H1 (cell line): ENCODE measurements around the gene SLC13A3. TPM values are rescaled to one million over a fixed set of nuclear protein-coding genes. Genes with fewer than 3 reads are reported as not detected.
A peak's percentile ranks its signal among the peaks of the same experiment; 100 is the strongest.

ENCODE experiments used
- CTCF ChIA-PET: fragments of 300-600 bp; sonication (Branson Sonifier 250); formaldehyde crosslinking; loops from one replicate; lab custom pipeline; 2021; ENCODE audit not compliant: partially characterized antibody; lab: Charles Lee
- POLR2A ChIA-PET: fragments of 300-600 bp; sonication (Branson Sonifier 250); formaldehyde crosslinking; loops from one replicate; lab custom pipeline; 2021; ENCODE audit warnings: inconsistent platforms; ENCODE audit not compliant: partially characterized antibody; lab: Charles Lee
- DNase-seq, 2 experiments: peaks; one replicate each; pipeline versions ENCODE4 v3.0.0 to v3.0.0-alpha.2; 2010 to 2022; ENCODE audit warnings: low spot score in 2 of 2, low read depth in 1 of 2, mixed read lengths in 1 of 2
- FAIRE-seq: peaks from 2 replicates; lab custom pipeline; 2011; peaks lifted over from hg19 to GRCh38; lab: Jason Lieb, UNC
- H2AFZ ChIP-seq: 2 replicates; pipeline ENCODE4 v1.8.1; 2012; ENCODE audit warnings: low read length, inconsistent platforms
- H2AK5ac ChIP-seq: 2 replicates; pipeline ENCODE4 v1.6.1; 2013; ENCODE audit warnings: low read depth, low read length
- H2BK120ac ChIP-seq: replicated peaks from 2 replicates; pipeline ENCODE3; 2013; ENCODE audit warnings: low read depth, low read length, inconsistent platforms
- H2BK12ac ChIP-seq: 2 replicates; pipeline ENCODE4 v1.6.1; 2013; ENCODE audit warnings: low read depth, low read length
- H2BK15ac ChIP-seq: 2 replicates; pipeline ENCODE4 v1.6.1; 2013; ENCODE audit warnings: low read length
- H2BK20ac ChIP-seq: 2 replicates; pipeline ENCODE4 v1.6.1; 2013; ENCODE audit warnings: low read length
- H2BK5ac ChIP-seq: 2 replicates; pipeline ENCODE4 v1.6.1; 2013; ENCODE audit warnings: low read depth, low read length
- H3K14ac ChIP-seq: 2 replicates; pipeline ENCODE4 v1.6.1; 2013; ENCODE audit warnings: inconsistent platforms; ENCODE audit not compliant: insufficient read length
- H3K18ac ChIP-seq: 2 replicates; pipeline ENCODE4 v1.6.1; 2013; ENCODE audit warnings: low read length; ENCODE audit errors: extremely low read depth
- H3K23ac ChIP-seq: 2 replicates; pipeline ENCODE4 v1.6.1; 2013; ENCODE audit warnings: inconsistent platforms; ENCODE audit not compliant: insufficient read length
- H3K23me2 ChIP-seq: 2 replicates; pipeline ENCODE4 v1.6.1; 2013; ENCODE audit warnings: low read depth, low read length
- H3K27ac ChIP-seq: 2 replicates; pipeline ENCODE4 v1.6.1; 2011; ENCODE audit warnings: low read depth, low read length, inconsistent platforms
- H3K27me3 ChIP-seq, 4 experiments: replicated peaks in 1 of 4; 1 replicate in 1 of 4; 2 replicates in 3 of 4; pipeline versions ENCODE4 v1.6.1 to v1.8.1; 2011 to 2013; ENCODE audit warnings: low read length in 3 of 4, mild to moderate bottlenecking in 3 of 4, inconsistent platforms in 2 of 4, mixed read lengths in 2 of 4, moderate library complexity in 1 of 4; ENCODE audit not compliant: control insufficient read depth in 3 of 4, insufficient read depth in 3 of 4; ENCODE audit errors: extremely low read depth in 1 of 4
- H3K36me3 ChIP-seq, 4 experiments: 2 replicates each; pipeline versions ENCODE4 v1.6.1 to v1.8.1; 2011 to 2013; ENCODE audit warnings: mild to moderate bottlenecking in 4 of 4, low read length in 3 of 4, moderate library complexity in 2 of 4, control low read depth in 1 of 4, inconsistent platforms in 1 of 4; ENCODE audit not compliant: insufficient read depth in 4 of 4, control insufficient read depth in 2 of 4
- H3K4ac ChIP-seq: replicated peaks from 2 replicates; pipeline ENCODE3; 2013; ENCODE audit warnings: low read length, low read depth, mixed read lengths, inconsistent platforms; ENCODE audit not compliant: insufficient read length
- H3K4me1 ChIP-seq, 4 experiments: replicated peaks in 1 of 4; 1 replicate in 1 of 4; 2 replicates in 3 of 4; pipeline versions ENCODE4 v1.6.1 to v1.8.1; 2011 to 2013; ENCODE audit warnings: low read length in 3 of 4, inconsistent platforms in 2 of 4, mixed read lengths in 1 of 4; ENCODE audit not compliant: insufficient read depth in 4 of 4, control insufficient read depth in 3 of 4
- H3K4me2 ChIP-seq, 2 experiments: 2 replicates each; pipeline versions ENCODE4 v1.6.1 to v1.8.1; 2011 to 2013; ENCODE audit warnings: low read depth in 2 of 2, low read length in 2 of 2, control low read depth in 1 of 2, inconsistent platforms in 1 of 2, mild to moderate bottlenecking in 1 of 2; ENCODE audit not compliant: insufficient read depth in 1 of 2
- H3K4me3 ChIP-seq, 4 experiments: fragments of 200-600, 300-600 bp in 1 of 4; sonication (generic), shearing (Covaris generic), sonication (Bioruptor Twin) in 1 of 4; 2 replicates each; pipeline versions ENCODE4 v1.5.1 to v1.8.1; 2011 to 2016; ENCODE audit warnings: low read length in 4 of 4, low read depth in 3 of 4, control low read depth in 2 of 4, inconsistent platforms in 2 of 4, mild to moderate bottlenecking in 2 of 4, mixed read lengths in 1 of 4, moderate library complexity in 1 of 4; ENCODE audit not compliant: insufficient read depth in 2 of 4; ENCODE audit errors: extremely low read depth in 1 of 4
- H3K56ac ChIP-seq: replicated peaks from 2 replicates; pipeline ENCODE3; 2013; ENCODE audit warnings: low read depth, mild to moderate bottlenecking, mixed read lengths, low read length, inconsistent platforms; ENCODE audit not compliant: insufficient read length
- H3K79me1 ChIP-seq: 2 replicates; pipeline ENCODE4 v1.6.1; 2013; ENCODE audit warnings: low read depth, low read length, control low read depth
- H3K79me2 ChIP-seq, 2 experiments: 2 replicates each; pipeline versions ENCODE4 v1.6.1 to v1.8.1; 2012 to 2013; ENCODE audit warnings: low read length in 2 of 2, mild to moderate bottlenecking in 2 of 2, inconsistent platforms in 1 of 2; ENCODE audit not compliant: insufficient read depth in 2 of 2, control insufficient read depth in 1 of 2
- H3K9ac ChIP-seq, 4 experiments: replicated peaks in 1 of 4; 1 replicate in 1 of 4; 2 replicates in 3 of 4; pipeline versions ENCODE4 v1.6.1 to v1.8.1; 2011 to 2013; ENCODE audit warnings: low read depth in 3 of 4, low read length in 3 of 4, control low read depth in 2 of 4, mild to moderate bottlenecking in 2 of 4, moderate library complexity in 2 of 4, inconsistent platforms in 1 of 4; ENCODE audit errors: extremely low read depth in 1 of 4
- H3K9me3 ChIP-seq, 2 experiments: 2 replicates each; pipeline versions ENCODE4 v1.6.1 to v1.8.1; 2012 to 2013; ENCODE audit warnings: mild to moderate bottlenecking in 2 of 2, moderate library complexity in 2 of 2, control low read depth in 1 of 2, inconsistent platforms in 1 of 2, low read depth in 1 of 2, low read length in 1 of 2, mixed read lengths in 1 of 2; ENCODE audit not compliant: insufficient read depth in 2 of 2
- H4K20me1 ChIP-seq, 2 experiments: replicated peaks in 1 of 2; 2 replicates each; pipeline versions ENCODE3 to v1.8.1; 2011 to 2013; ENCODE audit warnings: inconsistent platforms in 2 of 2, low read length in 2 of 2, mild to moderate bottlenecking in 1 of 2; ENCODE audit not compliant: insufficient read depth in 2 of 2, control insufficient read depth in 1 of 2
- H4K5ac ChIP-seq: 2 replicates; pipeline ENCODE4 v1.6.1; 2013; ENCODE audit warnings: low read length, low read depth, mixed read lengths, inconsistent platforms; ENCODE audit not compliant: insufficient read length
- H4K8ac ChIP-seq: 2 replicates; pipeline ENCODE4 v1.8.0; 2013; ENCODE audit warnings: mild to moderate bottlenecking, moderate library complexity, low read length, inconsistent platforms; ENCODE audit not compliant: insufficient read depth; ENCODE audit errors: extremely low read depth
- H4K91ac ChIP-seq: replicated peaks from 2 replicates; pipeline ENCODE3; 2013; ENCODE audit warnings: low read length, mixed read lengths, inconsistent platforms; ENCODE audit not compliant: insufficient read length
- TEAD4 ChIP-seq: IDR thresholded peaks from 2 replicates; pipeline ENCODE4 v1.6.1; 2012; ENCODE audit warnings: low read depth, low read length, inconsistent platforms, mixed read lengths
- WGBS, 2 experiments: shearing (Covaris generic) in 1 of 2; methylation state at CpG; one replicate each; pipeline versions ENCODE4 v1.1.6 to v1.1.7; 2013 to 2015; ENCODE audit warnings: low lambda C conversion rate in 2 of 2, mixed read lengths in 2 of 2, inconsistent platforms in 1 of 2, low coverage in 1 of 2, missing lambda C conversion rate in 1 of 2; ENCODE audit not compliant: insufficient replicate concordance in 2 of 2, insufficient coverage in 1 of 2, insufficient read length in 1 of 2; ENCODE audit errors: extremely low coverage in 1 of 2, missing lambda C conversion rate in 1 of 2; 5-methylcytosine and 5-hydroxymethylcytosine counted together
- polyA plus RNA-seq, 7 experiments: library from polyadenylated mRNA; depleted of rRNA in 3 of 7; stranded (reverse) in 5 of 7; unstranded in 2 of 7; fragments of >200 nt in 5 of 7; fragments of 200-250 nt in 2 of 7; gene quantifications; 1 replicate in 5 of 7; 2 replicates in 1 of 7; 4 replicates in 1 of 7; pipeline versions ENCODE4 v1.2.1 to v1.2.3, GENCODE V29; 2011 to 2013; ENCODE audit warnings: missing spikeins in 2 of 7, mixed read lengths in 2 of 7
- total RNA-seq: library from RNA; stranded (reverse); fragmentation: NEBNext Ultra II Directional; extraction: Animal tissue kit (Norgen Biotek cat#: 25700); gene quantifications from 2 replicates; pipeline ENCODE4 v1.2.1, GENCODE V29; 2021
- TF ChIP-seq, protein P1 (sequence below): IDR thresholded peaks from 2 replicates; pipeline ENCODE4 v1.6.1; 2012; ENCODE audit warnings: inconsistent platforms

Gene SLC13A3
- total and polyA plus RNA-seq, 2 of the 8 experiments (the other 6 are each of a cell fraction or from before 2014, with no cell fraction given) = 9.4 to 12.6 TPM

DNA sequence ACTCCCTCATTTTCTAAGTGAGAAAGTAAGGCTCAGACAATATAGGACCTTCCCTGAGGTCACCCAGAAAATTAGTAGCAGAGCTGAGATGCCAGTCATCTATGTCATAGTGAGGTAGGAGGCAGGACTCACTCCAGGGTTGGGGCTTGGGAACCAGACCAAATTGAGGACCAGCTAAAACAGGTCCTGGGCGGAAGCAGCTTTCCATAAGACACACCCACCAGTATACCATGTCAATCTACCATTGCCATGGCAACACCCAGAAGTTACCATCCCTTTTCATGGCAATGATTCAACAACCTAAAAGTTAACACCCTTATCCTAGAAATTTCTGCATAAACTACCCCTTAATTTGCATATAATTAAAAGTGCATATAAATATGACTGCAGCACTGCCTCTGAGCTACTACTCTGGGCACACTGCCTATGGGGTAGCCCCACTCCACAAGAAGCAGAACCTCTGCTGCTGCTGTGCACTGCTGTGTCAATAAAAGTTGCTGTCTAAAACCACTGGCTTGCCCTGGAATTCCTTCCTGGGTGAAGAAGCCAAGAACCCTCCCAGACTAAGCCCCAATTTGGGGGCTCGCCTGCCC lies 70.5 kb downstream of the SLC13A3 start:
- Histone ChIP-seq H4K8ac (no peak overlapping the region), H3K9me3 (peaks cover 8 to 10% of the 10 kb centered on the region in 2 experiments), H3K79me2 (no peaks in the 10 kb centered on the region), H3K27me3 (no peaks in the 10 kb centered on the region), H3K4me2 (no peak overlapping the region), H3K36me3 (no peaks in the 10 kb centered on the region; a peak in 1 of 8 replicates), H2AK5ac (no peak overlapping the region), H3K23ac (no peak overlapping the region), H3K56ac (no peak overlapping the region), H2AFZ (no peak overlapping the region), H2BK20ac (no peak overlapping the region), H3K4me3 (no peak overlapping the region), H3K18ac (no peak overlapping the region), H4K91ac (no peak overlapping the region), H4K5ac (no peak overlapping the region), H3K79me1 (no peaks in the 10 kb centered on the region), H2BK5ac (no peak overlapping the region), H3K4ac (no peak overlapping the region), H2BK120ac (no peak overlapping the region), H3K23me2 (no peaks in the 10 kb centered on the region), H3K27ac (no peak overlapping the region), H2BK15ac (no peak overlapping the region), H4K20me1 (no peaks in the 10 kb centered on the region), H3K4me1 (peaks cover 5 to 17% (median 9%) of the 10 kb centered on the region in 4 experiments; a peak in 6 of 7 replicates), H2BK12ac (no peak overlapping the region), H3K14ac (no peak overlapping the region), H3K9ac (no peak overlapping the region)
- ChIA-PET CTCF (interaction anchor here (1.3 to 4.4 kb wide), 4 partner anchors 8 to 69 kb away, joined by 3 to 17 read pairs (median 5); no protein-coding TSS in a partner anchor), POLR2A (interaction anchor here (1.1 to 1.2 kb wide), 2 partner anchors 8 to 70 kb away, joined by 3 to 4 read pairs; partner anchors contain the start of gene SLC13A3)
- FAIRE-seq (no peak), DNase-seq (no peak)
- 94% methylated on average over 2 of the region's 2 CpGs; no CpG with 5 or more reads in 1 of the 2 experiments for WGBS, 2 experiments
- TF ChIP-seq, protein P1, sequence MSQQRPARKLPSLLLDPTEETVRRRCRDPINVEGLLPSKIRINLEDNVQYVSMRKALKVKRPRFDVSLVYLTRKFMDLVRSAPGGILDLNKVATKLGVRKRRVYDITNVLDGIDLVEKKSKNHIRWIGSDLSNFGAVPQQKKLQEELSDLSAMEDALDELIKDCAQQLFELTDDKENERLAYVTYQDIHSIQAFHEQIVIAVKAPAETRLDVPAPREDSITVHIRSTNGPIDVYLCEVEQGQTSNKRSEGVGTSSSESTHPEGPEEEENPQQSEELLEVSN = no peak
- 0 out of 2 replicates have a peak, but pooled peaks have one; percentile 31 for TF ChIP-seq TEAD4
